PC-3 (cell line): Measurements from ENCODE around the gene CYP26A1. TPM values are rescaled to one million over a fixed set of nuclear protein-coding genes. Genes with fewer than 3 reads are reported as not detected.

Experiments
- ATAC-seq: fragments of 200-7000 bp; cut with Tn5 transposase; 2 replicates; pipeline ENCODE4 v1.9.1; 2020; ENCODE audit warnings: mild to moderate bottlenecking, moderate library complexity
- BruUV-seq: library from RNA; stranded (reverse); fragments of 400-500 nt; replicated peaks from 2 replicates; lab custom pipeline; 2021; lab: Mats Ljungman, UMichigan
- CTCF ChIA-PET: fragments of 300-600 bp; sonication (Branson Sonifier 250); formaldehyde crosslinking; loops from one replicate; lab custom pipeline; 2022; ENCODE audit warnings: antibody characterized with exemption; lab: Charles Lee
- POLR2A ChIA-PET: fragments of 300-600 bp; sonication (Branson Sonifier 250); formaldehyde crosslinking; loops from one replicate; lab custom pipeline; 2022; ENCODE audit warnings: antibody characterized with exemption; ENCODE audit not compliant: unreplicated experiment; lab: Charles Lee
- DNase-seq: peaks from one replicate; pipeline ENCODE4 v3.0.0-alpha.2; 2015
- H2AFZ ChIP-seq: fragments of 300-600 bp; sonication (generic); 2 replicates; pipeline ENCODE4 v1.6.0; 2016; ENCODE audit warnings: antibody characterized with exemption, low read length
- H3F3A ChIP-seq: fragments of 300-600 bp; sonication (generic); one replicate; pipeline ENCODE4 v1.6.0; 2017; ENCODE audit warnings: antibody characterized with exemption, low read length, control low read depth, mild to moderate bottlenecking; ENCODE audit not compliant: unreplicated experiment
- H3K27ac ChIP-seq: fragments of 300-600 bp; sonication (generic); 2 replicates; pipeline ENCODE4 v1.5.1; 2016; ENCODE audit warnings: mild to moderate bottlenecking, low read length
- H3K27me3 ChIP-seq: fragments of 300-600 bp; sonication (generic); 2 replicates; pipeline ENCODE4 v1.6.1; 2016; ENCODE audit warnings: low read length, mixed read lengths
- H3K36me3 ChIP-seq: fragments of 300-600 bp; sonication (generic); 2 replicates; pipeline ENCODE4 v1.6.1; 2016; ENCODE audit warnings: low read depth, mixed run types, low read length, mixed read lengths
- H3K4me1 ChIP-seq: fragments of 300-600 bp; sonication (generic); 2 replicates; pipeline ENCODE4 v1.5.1; 2016; ENCODE audit warnings: low read length; ENCODE audit not compliant: insufficient read depth
- H3K4me2 ChIP-seq: fragments of 300-600 bp; sonication (generic); 2 replicates; pipeline ENCODE4 v1.6.0; 2016; ENCODE audit warnings: low read length
- H3K4me3 ChIP-seq: fragments of 300-600 bp; sonication (generic); 2 replicates; pipeline ENCODE4 v1.5.1; 2016; ENCODE audit warnings: mild to moderate bottlenecking, low read length, mixed read lengths
- H3K79me2 ChIP-seq: fragments of 300-600 bp; sonication (generic); 2 replicates; pipeline ENCODE4 v1.6.1; 2017; ENCODE audit warnings: low read length, mixed read lengths
- H3K9ac ChIP-seq: fragments of 300-600 bp; sonication (generic); 2 replicates; pipeline ENCODE4 v1.6.0; 2016; ENCODE audit warnings: mild to moderate bottlenecking, low read length
- H3K9me2 ChIP-seq: fragments of 300-600 bp; sonication (generic); replicated peaks from 2 replicates; pipeline ENCODE4 v1.6.1; 2016; ENCODE audit warnings: mixed run types, low read length, mixed read lengths
- H3K9me3 ChIP-seq: fragments of 300-600 bp; sonication (generic); 2 replicates; pipeline ENCODE4 v1.6.1; 2016; ENCODE audit warnings: low read length, mixed read lengths
- H4K20me1 ChIP-seq: fragments of 300-600 bp; sonication (generic); 2 replicates; pipeline ENCODE4 v1.6.1; 2016; ENCODE audit warnings: low read length, mixed read lengths
- CTCF ChIP-seq: fragments of 300-600 bp; sonication (generic); conservative IDR thresholded peaks from 2 replicates; pipeline ENCODE4 v1.5.1; 2017; ENCODE audit warnings: antibody characterized with exemption, low read depth, mild to moderate bottlenecking, low read length
- EZH2 ChIP-seq: fragments of 300-600 bp; sonication (generic); IDR thresholded peaks from one replicate; pipeline ENCODE4 v1.6.1; 2017; ENCODE audit warnings: antibody characterized with exemption, mild to moderate bottlenecking, low read length; ENCODE audit not compliant: unreplicated experiment
- EZH2phosphoT487 ChIP-seq: fragments of 300-600 bp; sonication (generic); IDR thresholded peaks from 2 replicates; pipeline ENCODE4 v1.6.1; 2018; ENCODE audit warnings: mild to moderate bottlenecking, antibody characterized with exemption, low read length, borderline replicate concordance
- intact Hi-C: fragments of 100-400 bp; cut with micrococcal nuclease; formaldehyde crosslinking; loops from 2 replicates; pipeline ENCODE4 v1.9.0; 2023
- total RNA-seq: library from RNA; depleted of rRNA; stranded (reverse); fragments of >200 nt; gene quantifications from 2 replicates; pipeline ENCODE4 v1.2.3, GENCODE V29; 2014

Gene CYP26A1
- total RNA-seq, 1 experiment from 2014 or later = 0.26 TPM

DNA sequence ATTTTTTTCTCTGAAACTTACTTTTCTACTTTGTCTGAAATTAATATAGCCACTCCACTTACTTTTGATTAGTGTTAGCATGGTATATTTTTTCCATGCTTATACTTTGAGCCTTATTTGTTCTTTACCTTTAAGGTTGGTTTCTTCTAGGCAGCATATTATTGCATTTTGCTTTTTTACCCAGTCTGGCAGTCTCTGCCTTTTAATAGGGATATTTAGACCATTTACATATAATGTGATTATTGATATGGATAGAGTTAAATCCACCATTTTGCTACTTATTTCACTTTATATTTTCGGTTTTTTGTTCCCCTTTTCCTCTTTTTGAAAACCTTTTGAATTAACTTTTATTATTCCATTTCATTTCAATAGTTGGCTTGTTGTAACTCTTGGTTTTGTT, 30.3 kb downstream of the CYP26A1 start:
- Histone ChIP-seq H3K36me3 (no peaks in the 10 kb centered on the region), H3K4me2 (no peak overlapping the region), H4K20me1 (no peaks in the 10 kb centered on the region), H3K79me2 (no peaks in the 10 kb centered on the region), H3K4me1 (peaks cover 8% of the 10 kb centered on the region; the same call in 1 of the 2 replicates), H3K27ac (no peak overlapping the region), H2AFZ (no peak overlapping the region), H3K4me3 (no peak overlapping the region), H3K9me2 (no peaks in the 10 kb centered on the region), H3K27me3 (no peaks in the 10 kb centered on the region), H3K9me3 (no peaks in the 10 kb centered on the region), H3F3A (no peaks in the 10 kb centered on the region), H3K9ac (no peak overlapping the region)
- intact Hi-C loops = no loop called here
- TF ChIP-seq EZH2 = no peak
- no peak for TF ChIP-seq EZH2phosphoT487
- no peak for TF ChIP-seq CTCF
- POLR2A ChIA-PET = no interaction called here
- CTCF ChIA-PET = no interaction called here
- no TSS peak for BruUV-seq
- ATAC-seq (no peak), DNase-seq (no peak)

- ATAC-seq (no peak), DNase-seq (no peak)
- no peak overlapping the region for H3K27ac ChIP-seq
- H3K79me2 ChIP-seq = no peaks in the 10 kb centered on the region
- no peaks in the 10 kb centered on the region for H3K27me3 ChIP-seq
- H3K9me3 ChIP-seq = no peaks in the 10 kb centered on the region
- ChIA-PET CTCF (no interaction called here), POLR2A (no interaction called here)
- TF ChIP-seq EZH2 (no peak), CTCF (no peak), EZH2phosphoT487 (no peak)
- no peaks in the 10 kb centered on the region for H3F3A ChIP-seq
- H3K36me3 ChIP-seq = no peaks in the 10 kb centered on the region
- H3K4me1 ChIP-seq = no peaks in the 10 kb centered on the region
- H3K4me3 ChIP-seq = no peak overlapping the region
- intact Hi-C loops = no loop called here
- no peaks in the 10 kb centered on the region for H3K9me2 ChIP-seq
- no peak overlapping the region for H3K9ac ChIP-seq
- H4K20me1 ChIP-seq = no peaks in the 10 kb centered on the region
- no TSS peak for BruUV-seq
- no peak overlapping the region for H2AFZ ChIP-seq
- H3K4me2 ChIP-seq = no peak overlapping the region
Observed at GRCh38 chr10:93106631-93107072, 33.0 kb downstream of the CYP26A1 start.

DNA sequence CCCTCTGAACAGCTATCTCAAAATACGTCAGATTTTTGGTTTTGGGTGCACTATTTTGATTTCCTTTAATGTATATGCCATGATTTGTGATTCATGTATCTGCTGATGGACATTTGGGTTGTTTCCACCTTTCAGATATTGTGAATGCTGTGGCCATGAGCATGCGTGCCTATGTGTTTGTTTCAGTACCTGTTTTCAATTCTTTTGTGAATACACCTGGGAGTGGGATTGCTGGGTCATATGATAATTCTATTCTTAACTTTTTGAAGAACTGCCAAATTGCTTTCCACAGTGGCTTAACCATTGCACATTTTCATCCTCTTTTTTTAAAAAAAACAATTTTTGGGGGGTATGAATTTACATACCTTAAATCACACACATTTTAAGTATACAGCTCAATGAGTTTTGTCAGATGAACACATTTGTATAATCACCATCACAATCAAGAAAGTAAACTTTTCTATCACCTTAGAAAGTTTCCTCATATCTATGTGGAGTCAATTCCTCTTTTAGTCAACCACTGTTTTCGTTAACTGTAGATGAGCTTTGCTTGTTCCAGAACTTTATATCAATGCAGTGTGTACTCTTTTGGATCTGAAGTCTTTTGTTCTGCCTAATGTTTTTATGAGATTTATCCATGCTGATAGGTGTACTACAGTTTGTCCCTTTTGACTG, 36.9 kb downstream of the CYP26A1 start:
- Histone ChIP-seq H4K20me1 (no peaks in the 10 kb centered on the region), H3K27me3 (no peaks in the 10 kb centered on the region), H3K4me3 (no peak overlapping the region), H3K9ac (no peak overlapping the region), H3F3A (no peaks in the 10 kb centered on the region), H3K9me3 (no peaks in the 10 kb centered on the region), H3K4me1 (no peaks in the 10 kb centered on the region), H3K79me2 (no peaks in the 10 kb centered on the region), H3K9me2 (no peaks in the 10 kb centered on the region), H3K4me2 (no peak overlapping the region), H3K27ac (no peak overlapping the region), H2AFZ (no peak overlapping the region), H3K36me3 (no peaks in the 10 kb centered on the region)
- POLR2A ChIA-PET = no interaction called here
- DNase-seq (no peak), ATAC-seq (no peak)
- CTCF ChIA-PET = no interaction called here
- TF ChIP-seq CTCF (no peak), EZH2 (no peak), EZH2phosphoT487 (no peak)
- intact Hi-C loops = no loop called here
- no TSS peak for BruUV-seq
